WTC11 (cell line): Measurements from ENCODE around the gene LYPLA2.

Experiments used
- CTCF ChIP-seq: fragments of 200-600 bp; IDR thresholded peaks from 2 replicates; pipeline ENCODE4 v1.8.0; 2022; ENCODE audit warnings: antibody characterized with exemption
- FOXK1 ChIP-seq: sonication (generic); formaldehyde crosslinking; IDR thresholded peaks from 2 replicates; pipeline ENCODE4 v1.8.0; 2022; ENCODE audit warnings: mild to moderate bottlenecking, moderate library complexity, missing genetic modification reagents
- KAT7 ChIP-seq: sonication (generic); formaldehyde crosslinking; IDR thresholded peaks from 2 replicates; pipeline ENCODE4 v1.8.1; 2023; ENCODE audit warnings: missing genetic modification reagents, mild to moderate bottlenecking, borderline replicate concordance
- RELA ChIP-seq: sonication (generic); formaldehyde crosslinking; IDR thresholded peaks from 2 replicates; pipeline ENCODE4 v1.8.1; 2022; ENCODE audit warnings: missing genetic modification reagents, mild to moderate bottlenecking, borderline replicate concordance
- ZNF219 ChIP-seq: sonication (generic); formaldehyde crosslinking; IDR thresholded peaks from 2 replicates; pipeline ENCODE4 v1.8.0; 2023; ENCODE audit warnings: missing genetic modification reagents, mild to moderate bottlenecking, borderline replicate concordance

DNA sequence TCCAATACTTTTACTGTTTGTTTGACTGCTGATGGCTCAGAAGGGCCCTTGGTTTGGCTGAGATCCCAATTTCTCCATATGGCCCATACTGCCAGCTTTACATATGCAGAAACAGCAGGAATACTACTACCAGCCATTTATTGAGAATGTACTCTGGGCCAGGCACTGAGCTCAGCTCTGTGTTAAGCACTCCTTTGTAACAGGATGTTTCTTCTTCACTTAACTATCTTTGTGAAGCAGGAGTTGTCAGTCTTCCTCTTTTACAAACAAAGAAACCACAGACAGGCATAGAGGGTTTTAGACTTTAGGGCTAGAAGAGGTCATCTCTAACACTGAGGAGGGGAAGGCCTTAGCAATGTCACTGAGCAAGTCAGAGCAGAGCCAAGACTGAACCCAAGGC lies 26.0 kb downstream of the LYPLA2 start:
- TF ChIP-seq RELA (CRISPR knock-in tag) (no peak), CTCF (no peak), FOXK1 (CRISPR knock-in tag) (no peak), KAT7 (CRISPR knock-in tag) (no peak), ZNF219 (CRISPR knock-in tag) (no peak)
